HepG2 (cell line): ENCODE results near the gene TRIM59. TPM values are rescaled to one million over a fixed set of nuclear protein-coding genes. Genes with fewer than 3 reads are reported as not detected.

Experiments
- ATAC-seq: fragments of 200-7000 bp; cut with Tn5 transposase; 3 replicates; pipeline ENCODE4 v1.9.1; 2020; ENCODE audit warnings: mild to moderate bottlenecking, moderate library complexity
- BruUV-seq: library from RNA; stranded (reverse); fragments of 400-500 nt; replicated peaks from 2 replicates; lab custom pipeline; 2021; lab: Mats Ljungman, UMichigan
- CTCF ChIA-PET: fragments of 300-600 bp; formaldehyde crosslinking; extraction: SDS; loops from one replicate; lab custom pipeline; 2021; ENCODE audit warnings: low total read pairs, inconsistent platforms, low intra/inter-chr PET ratio; lab: Yijun Ruan, JAX
- POLR2A ChIA-PET: fragments of 350-600 bp; sonication (Branson Sonifier 250); formaldehyde crosslinking; loops from one replicate; lab custom pipeline; 2020; ENCODE audit warnings: antibody characterized with exemption, inconsistent platforms; lab: Yijun Ruan, JAX
- DNase-seq: peaks from one replicate; pipeline ENCODE4 v3.0.0-alpha.2; 2015; ENCODE audit warnings: low spot score
- FAIRE-seq: peaks from 3 replicates; lab custom pipeline; 2011; peaks lifted over from hg19 to GRCh38; lab: Jason Lieb, UNC
- H2AFZ ChIP-seq: one replicate; pipeline ENCODE4 v1.6.1; 2011; ENCODE audit warnings: low read length, inconsistent platforms
- H3K27ac ChIP-seq: fragments of 300-600 bp; 3 replicates; pipeline ENCODE4 v1.8.0; 2011; ENCODE audit warnings: mixed run types, mild to moderate bottlenecking, mixed read lengths, low read length, inconsistent platforms; ENCODE audit not compliant: insufficient read depth; ENCODE audit errors: extremely low read length
- H3K27me3 ChIP-seq, 2 experiments: fragments of 200-600 bp in 1 of 2; 2 replicates in 1 of 2; 3 replicates in 1 of 2; pipeline versions ENCODE4 v1.6.0 to v1.8.0; 2011; ENCODE audit warnings: low read length in 2 of 2, mild to moderate bottlenecking in 2 of 2, moderate library complexity in 2 of 2, inconsistent platforms in 1 of 2; ENCODE audit not compliant: insufficient read depth in 2 of 2, control insufficient read depth in 1 of 2
- H3K36me3 ChIP-seq, 2 experiments: fragments of 200-600 bp in 1 of 2; replicated peaks in 1 of 2; 2 replicates in 1 of 2; 3 replicates in 1 of 2; pipeline versions ENCODE4 v1.5.1 to v1.8.0; 2011; ENCODE audit warnings: low read length in 2 of 2, inconsistent platforms in 1 of 2; ENCODE audit not compliant: insufficient read depth in 2 of 2, control insufficient read depth in 1 of 2
- H3K4me1 ChIP-seq: 2 replicates; pipeline ENCODE4 v1.5.1; 2012; ENCODE audit warnings: low read length, inconsistent platforms; ENCODE audit not compliant: insufficient read depth
- H3K4me2 ChIP-seq: 2 replicates; pipeline ENCODE4 v1.6.0; 2011; ENCODE audit warnings: low read depth, low read length, inconsistent platforms
- H3K4me3 ChIP-seq, 3 experiments: fragments of 200-600 bp in 1 of 3; sonication (generic), shearing (Covaris generic) in 1 of 3; replicated peaks in 1 of 3; 2 replicates each; pipeline ENCODE4 v1.5.1; 2011 to 2016; ENCODE audit warnings: low read length in 3 of 3, inconsistent platforms in 2 of 3, low read depth in 2 of 3, mild to moderate bottlenecking in 2 of 3, control low read depth in 1 of 3, mixed read lengths in 1 of 3; ENCODE audit not compliant: insufficient read depth in 1 of 3
- H3K79me2 ChIP-seq: one replicate; pipeline ENCODE4 v1.6.1; 2011; ENCODE audit warnings: low read length, inconsistent platforms; ENCODE audit not compliant: insufficient read depth
- H3K9ac ChIP-seq: 2 replicates; pipeline ENCODE4 v1.6.0; 2011; ENCODE audit warnings: mild to moderate bottlenecking, low read depth, low read length, inconsistent platforms; ENCODE audit not compliant: insufficient read depth
- H3K9me3 ChIP-seq: 2 replicates; pipeline ENCODE4 v1.5.1; 2012; ENCODE audit warnings: mild to moderate bottlenecking, low read length
- H4K20me1 ChIP-seq: 2 replicates; pipeline ENCODE4 v1.6.0; 2011; ENCODE audit warnings: inconsistent platforms, mild to moderate bottlenecking, low read length, moderate library complexity; ENCODE audit not compliant: insufficient read depth
- BORCS8-MEF2B ChIP-seq: sonication (generic); formaldehyde crosslinking; IDR thresholded peaks from 2 replicates; pipeline ENCODE4 v1.8.0; 2022; ENCODE audit warnings: mild to moderate bottlenecking, missing genetic modification reagents
- FIP1L1 ChIP-seq: fragments of 200-400 bp; formaldehyde crosslinking; IDR thresholded peaks from 2 replicates; pipeline ENCODE4 v1.6.1; 2018; ENCODE audit warnings: low read depth, mild to moderate bottlenecking, low read length, moderate library complexity, borderline replicate concordance; ENCODE audit not compliant: insufficient read depth
- FOXA3 ChIP-seq: IDR thresholded peaks from 2 replicates; pipeline ENCODE4 v1.6.1; 2016; ENCODE audit warnings: missing genetic modification reagents, missing compliant biosample characterization
- FOXK1 ChIP-seq: sonication (generic); formaldehyde crosslinking; IDR thresholded peaks from 2 replicates; pipeline ENCODE4 v1.4.0; 2020; ENCODE audit warnings: low read depth, missing genetic modification reagents, borderline replicate concordance
- KDM2A ChIP-seq: sonication (generic); formaldehyde crosslinking; IDR thresholded peaks from 2 replicates; pipeline ENCODE4 v1.4.0; 2020; ENCODE audit warnings: low read depth, missing genetic modification reagents, borderline replicate concordance
- KLF9 ChIP-seq: IDR thresholded peaks from 2 replicates; pipeline ENCODE4 v1.6.1; 2016; ENCODE audit warnings: low read depth
- MIXL1 ChIP-seq: IDR thresholded peaks from 2 replicates; pipeline ENCODE4 v1.6.1; 2016
- NFIC ChIP-seq: IDR thresholded peaks from 2 replicates; pipeline ENCODE4 v1.6.1; 2012; ENCODE audit warnings: mild to moderate bottlenecking, low read length, inconsistent platforms
- PHF21A ChIP-seq: sonication (generic); formaldehyde crosslinking; IDR thresholded peaks from 2 replicates; pipeline ENCODE4 v1.5.0; 2020; ENCODE audit warnings: mild to moderate bottlenecking, missing genetic modification reagents
- POGK ChIP-seq: sonication (generic); formaldehyde crosslinking; conservative IDR thresholded peaks from 2 replicates; pipeline ENCODE4 v1.8.0; 2022; ENCODE audit warnings: mild to moderate bottlenecking, moderate library complexity, missing genetic modification reagents
- REL ChIP-seq: sonication (generic); formaldehyde crosslinking; conservative IDR thresholded peaks from 2 replicates; pipeline ENCODE4 v1.8.0; 2022; ENCODE audit warnings: mild to moderate bottlenecking, missing genetic modification reagents, moderate library complexity
- RFX1 ChIP-seq: fragments of 450-650 bp; IDR thresholded peaks from 2 replicates; pipeline ENCODE4 v1.6.1; 2017
- ZBTB7B ChIP-seq: sonication (generic); formaldehyde crosslinking; IDR thresholded peaks from 2 replicates; pipeline ENCODE4 v1.4.0; 2020; ENCODE audit warnings: missing genetic modification reagents
- ZEB1 ChIP-seq: IDR thresholded peaks from 2 replicates; pipeline ENCODE4 v1.6.1; 2012; ENCODE audit warnings: mild to moderate bottlenecking, low read depth, inconsistent platforms; ENCODE audit not compliant: insufficient replicate concordance
- ZFY ChIP-seq: sonication (generic); formaldehyde crosslinking; IDR thresholded peaks from 2 replicates; pipeline ENCODE4 v1.4.0; 2020; ENCODE audit warnings: missing genetic modification reagents
- ZNF335 ChIP-seq: sonication (generic); formaldehyde crosslinking; IDR thresholded peaks from 2 replicates; pipeline ENCODE4 v1.4.0; 2020; ENCODE audit warnings: missing genetic modification reagents
- ZNF44 ChIP-seq: sonication (generic); formaldehyde crosslinking; IDR thresholded peaks from 2 replicates; pipeline ENCODE4 v1.5.1; 2020; ENCODE audit warnings: mild to moderate bottlenecking, missing genetic modification reagents
- ZNF768 ChIP-seq: sonication (generic); formaldehyde crosslinking; IDR thresholded peaks from 2 replicates; pipeline ENCODE4 v1.4.0; 2020; ENCODE audit warnings: missing genetic modification reagents
- ZNF878 ChIP-seq: sonication (generic); formaldehyde crosslinking; IDR thresholded peaks from 2 replicates; pipeline ENCODE4 v1.8.1; 2023; ENCODE audit warnings: mild to moderate bottlenecking, missing genetic modification reagents, moderate library complexity
- WGBS: methylation state at CpG from one replicate; pipeline ENCODE4 v1.1.6; 2017; ENCODE audit warnings: low lambda C conversion rate; 5-methylcytosine and 5-hydroxymethylcytosine counted together
- in situ Hi-C: cut with HindIII; loops from 2 replicates; pipeline ENCODE4 v1.10.0; 2017; ENCODE audit warnings: low pct_unique_long_range_greater_than_20kb; ENCODE audit not compliant: extremely low pct_ligation_motif_present
- intact Hi-C: fragments of 100-400 bp; cut with micrococcal nuclease; formaldehyde crosslinking; loops from one replicate; pipeline ENCODE4 v1.10.0; 2022; ENCODE audit not compliant: unreplicated experiment
- polyA plus RNA-seq, 8 experiments: library from polyadenylated mRNA; depleted of rRNA in 3 of 8; stranded (reverse) in 7 of 8; unstranded in 1 of 8; fragments of >200 nt; fragmentation: Illumina TruSeq in 4 of 8; extraction: Trizol in 4 of 8; gene quantifications; 2 replicates each; pipeline versions ENCODE4 v1.2.1 to v1.2.3, GENCODE V29; 2011 to 2016; ENCODE audit warnings: low read depth in 4 of 8, missing spikeins in 1 of 8, mixed read lengths in 1 of 8; ENCODE audit not compliant: insufficient read depth in 1 of 8
- total RNA-seq, 5 experiments: library from RNA; depleted of rRNA; stranded (reverse); fragments of >200 nt; fragmentation: Illumina TruSeq; extraction: Trizol; gene quantifications; 2 replicates each; pipeline ENCODE4 v1.2.3, GENCODE V29; 2016; ENCODE audit warnings: low read depth in 1 of 5

The TRIM59 gene
- total and polyA plus RNA-seq, 2 of the 13 experiments (the other 11 are each of a cell fraction or from before 2014, with no cell fraction given): 1.3 to 3.2 TPM

GRCh38 chr3:160399125-160400029, 50.2 kb downstream of the TRIM59 start, which contains the start of the genes IFT80 and SMC4:
IFT80 (minus strand) TSS chr3:160399225; CDS start chr3:160384600, 14,625 bp downstream.
SMC4 (plus strand) TSS chr3:160399650; CDS start chr3:160400827, 1,177 bp downstream.
- FAIRE-seq (peak; percentile 46), DNase-seq (peak; percentile 92), ATAC-seq (peak; percentile 92)
- in situ Hi-C loops (loop anchor here (25.0 kb wide), 1 partner anchor 362 kb away; no protein-coding TSS in a partner anchor), intact Hi-C loops (loop anchor here (2.0 kb wide), 2 partner anchors 49 to 69 kb away; partner anchors contain the start of gene TRIM59)
- Histone ChIP-seq H2AFZ (peak within 1 kb of the TSS; percentile 92), H3K27ac (peak within 1 kb of the TSS; percentile 98), H3K9ac (peak within 1 kb of the TSS; percentile 96), H3K4me1 (peaks cover 27% of the 10 kb centered on the region), H3K4me3 (peak within 1 kb of the TSS; percentile 87 to 94 (median 94)), H3K27me3 (no peaks in the 10 kb centered on the region; a peak in 1 of 5 replicates), H3K4me2 (peak within 1 kb of the TSS; percentile 75), H3K79me2 (peaks cover 66% of the 10 kb centered on the region), H3K36me3 (no peaks in the 10 kb centered on the region), H3K9me3 (no peaks in the 10 kb centered on the region), H4K20me1 (peaks cover 9% of the 10 kb centered on the region; the same call in 1 of the 2 replicates)
- ChIA-PET CTCF (no interaction called here), POLR2A (no interaction called here)
- TSS peak; percentile 61 for BruUV-seq
- 1% methylated on average over 52 of the region's 63 CpGs for whole genome bisulfite sequencing
- TF ChIP-seq ZEB1 (peak; percentile 37), KDM2A (CRISPR knock-in tag) (peak; percentile 36; the same call in 1 of the 2 replicates), ZFY (CRISPR knock-in tag) (peak; percentile 52; the same call in 1 of the 2 replicates), ZBTB7B (CRISPR knock-in tag) (no peak), POGK (CRISPR knock-in tag) (peak; percentile 64; the same call in 1 of the 2 replicates), PHF21A (CRISPR knock-in tag) (0 out of 2 replicates have a peak, but pooled peaks have one; percentile 17), FOXK1 (CRISPR knock-in tag) (no peak; the same call in 1 of the 2 replicates), FOXA3 (0 out of 2 replicates have a peak, but pooled peaks have one; percentile 24), KLF9 (CRISPR knock-in tag) (no peak), ZNF768 (CRISPR knock-in tag) (no peak), ZNF44 (no peak), ZNF878 (CRISPR knock-in tag) (peak; percentile 90), BORCS8-MEF2B (peak; percentile 74; the same call in 1 of the 2 replicates), MIXL1 (peak; percentile 71), ZNF335 (CRISPR knock-in tag) (no peak), FIP1L1 (0 out of 2 replicates have a peak, but pooled peaks have one; percentile 27), REL (CRISPR knock-in tag) (peak; percentile 95; the same call in 1 of the 2 replicates), RFX1 (peak; percentile 66), NFIC (0 out of 2 replicates have a peak, but pooled peaks have one; percentile 48)
